ENCODE data around the gene RIOK3. TPM values are rescaled to one million over a fixed set of nuclear protein-coding genes. Genes with fewer than 3 reads are reported as not detected.

Gene RIOK3
- total and polyA plus RNA-seq, 2 of the 4 experiments (the other 2 are of a cell fraction): 21.5 to 38.9 TPM

GRCh38 chr18:23415515-23415914 lies 37.6 kb upstream of the RIOK3 start:
- H2BK5ac ChIP-seq (ENCODE audit: low read depth, low read length, poor library complexity, severe bottlenecking): no peak overlapping the region
- dilution Hi-C loops (cut with HindIII; ENCODE audit: low sequenced_read_pairs, unreplicated experiment): no loop called here
- no peak overlapping the region for H3K27ac ChIP-seq (ENCODE audit: insufficient read depth, low read length)
- ChIA-PET CTCF (no interaction called here), POLR2A (ENCODE audit: unreplicated experiment) (no interaction called here)
- no peaks in the 10 kb centered on the region for H4K20me1 ChIP-seq (ENCODE audit: insufficient read depth, low read length)
- H3K4me1 ChIP-seq (ENCODE audit: control insufficient read depth, insufficient read depth, low read length): no peaks in the 10 kb centered on the region
- H2BK120ac ChIP-seq (ENCODE audit: low read depth, low read length): no peak overlapping the region
- whole genome bisulfite sequencing, 2 experiments (ENCODE audit: extremely low coverage in 2 of 2, insufficient read length in 1 of 2): 83% methylated on average over 2 of the region's 4 CpGs; no CpG with 5 or more reads in 1 of the 2 experiments
- ATAC-seq (ENCODE audit: low read depth): no peak
- H2BK15ac ChIP-seq (ENCODE audit: low read depth, low read length): no peak overlapping the region
- intact Hi-C loops (cut with micrococcal nuclease): loop anchor here (10.0 kb wide), 1 partner anchor 601 kb away; no protein-coding TSS in a partner anchor
- H3K36me3 ChIP-seq (ENCODE audit: control insufficient read depth, insufficient read depth, low read length): no peaks in the 10 kb centered on the region; the same call in 1 of the 2 replicates
- H3K56ac ChIP-seq (ENCODE audit: extremely low read depth, insufficient read depth, low read length): no peak overlapping the region
- H2AFZ ChIP-seq (replicated peaks; ENCODE audit: low read length, poor library complexity): no peak overlapping the region
- H4K91ac ChIP-seq (ENCODE audit: insufficient read depth, low read depth, low read length): no peak overlapping the region
- DNase-seq: no peak
- H4K8ac ChIP-seq (ENCODE audit: low read depth in 2 of 2, low read length in 2 of 2): no peak overlapping the region
- no peak overlapping the region for H3K18ac ChIP-seq (ENCODE audit: low read depth, low read length)
- H2AK5ac ChIP-seq (ENCODE audit: low read depth, low read length): no peak overlapping the region
- H3K9me1 ChIP-seq (ENCODE audit: insufficient read depth, low read length): no peaks in the 10 kb centered on the region
- no peak overlapping the region for H2AK9ac ChIP-seq (replicated peaks; ENCODE audit: low read depth, low read length, poor library complexity)
- no peaks in the 10 kb centered on the region for H3K27me3 ChIP-seq (ENCODE audit: control insufficient read depth, insufficient read depth, low read length)
- no peak overlapping the region for H3K9ac ChIP-seq (ENCODE audit: low read depth, low read length)
- H3K4ac ChIP-seq (ENCODE audit: low read depth, low read length): no peak overlapping the region
- BruUV-seq (replicated peaks): no TSS peak
- no peaks in the 10 kb centered on the region for H3K9me3 ChIP-seq (ENCODE audit: control insufficient read depth, insufficient read depth, low read length)
- H3K23ac ChIP-seq (ENCODE audit: low read depth, low read length): no peak overlapping the region
- no peak overlapping the region for H3K4me3 ChIP-seq (ENCODE audit: insufficient read depth, low read depth, low read length)
- TF ChIP-seq CEBPB (IDR thresholded peaks at IDR 0.05; ENCODE audit: low read depth, low read length) (no peak), POLR2A (IDR thresholded peaks at IDR 0.05; ENCODE audit: low read depth, low read length) (no peak), CTCF (conservative IDR thresholded peaks at IDR 0.05; ENCODE audit: low read depth, low read length) (no peak), MAZ (IDR thresholded peaks at IDR 0.05; ENCODE audit: borderline replicate concordance, low read depth, low read length) (no peak), BHLHE40 (IDR thresholded peaks at IDR 0.05; ENCODE audit: low read depth, low read length) (no peak), RCOR1 (IDR thresholded peaks at IDR 0.05; ENCODE audit: insufficient replicate concordance, low read length) (no peak), NFE2L2 (IDR thresholded peaks at IDR 0.05; ENCODE audit: low read depth, low read length) (no peak), USF2 (IDR thresholded peaks at IDR 0.05; ENCODE audit: low read depth, low read length) (no peak), MXI1 (IDR thresholded peaks at IDR 0.05; ENCODE audit: borderline replicate concordance, low read depth, low read length) (no peak), SMC3 (IDR thresholded peaks at IDR 0.05; ENCODE audit: low read depth, low read length) (no peak), CHD1 (IDR thresholded peaks at IDR 0.05; ENCODE audit: low read depth, low read length) (no peak), FOS (IDR thresholded peaks at IDR 0.05; ENCODE audit: low read depth, low read length) (no peak), RFX5 (IDR thresholded peaks at IDR 0.05; ENCODE audit: low read depth, low read length) (no peak), MAFK (IDR thresholded peaks at IDR 0.05; ENCODE audit: low read depth, low read length) (no peak), RAD21 (IDR thresholded peaks at IDR 0.05; ENCODE audit: low read length) (no peak)
- TF ChIP-seq, protein P1, sequence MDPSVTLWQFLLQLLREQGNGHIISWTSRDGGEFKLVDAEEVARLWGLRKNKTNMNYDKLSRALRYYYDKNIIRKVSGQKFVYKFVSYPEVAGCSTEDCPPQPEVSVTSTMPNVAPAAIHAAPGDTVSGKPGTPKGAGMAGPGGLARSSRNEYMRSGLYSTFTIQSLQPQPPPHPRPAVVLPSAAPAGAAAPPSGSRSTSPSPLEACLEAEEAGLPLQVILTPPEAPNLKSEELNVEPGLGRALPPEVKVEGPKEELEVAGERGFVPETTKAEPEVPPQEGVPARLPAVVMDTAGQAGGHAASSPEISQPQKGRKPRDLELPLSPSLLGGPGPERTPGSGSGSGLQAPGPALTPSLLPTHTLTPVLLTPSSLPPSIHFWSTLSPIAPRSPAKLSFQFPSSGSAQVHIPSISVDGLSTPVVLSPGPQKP (IDR thresholded peaks at IDR 0.05; ENCODE audit: borderline replicate concordance, low read depth, low read length): no peak
- no peaks in the 10 kb centered on the region; a peak in 1 of 4 replicates for H3K79me1 ChIP-seq (ENCODE audit: low read depth in 1 of 2, low read length in 2 of 2)
- no peak overlapping the region for H3K14ac ChIP-seq (replicated peaks; ENCODE audit: low read depth, low read length)
- H3K4me2 ChIP-seq (ENCODE audit: low read depth, low read length): no peak overlapping the region
- in situ Hi-C loops (cut with MboI; ENCODE audit: low sequenced_read_pairs): loop anchor here (10.0 kb wide), 1 partner anchor 601 kb away; no protein-coding TSS in a partner anchor
- H4K5ac ChIP-seq (ENCODE audit: low read depth, low read length): no peak overlapping the region
- H2BK20ac ChIP-seq (ENCODE audit: low read depth, low read length): no peak overlapping the region
